SK-N-SH (cell line): Measurements from ENCODE around the gene DSCAML1.

Experiments used
- CTCF ChIP-seq: fragments of 200-600 bp; sonication (generic); IDR thresholded peaks from 2 replicates; pipeline ENCODE4 v1.6.1; 2017; ENCODE audit warnings: antibody characterized with exemption, mild to moderate bottlenecking, moderate library complexity
- FOXM1 ChIP-seq: IDR thresholded peaks from 2 replicates; pipeline ENCODE4 v1.4.0; 2012; ENCODE audit warnings: low read depth, mild to moderate bottlenecking
- POLR2AphosphoS5 ChIP-seq: IDR thresholded peaks from 2 replicates; pipeline ENCODE4 v1.6.1; 2012; ENCODE audit warnings: low read depth, low read length
- TEAD4 ChIP-seq: IDR thresholded peaks from 2 replicates; pipeline ENCODE4 v1.4.0; 2012; ENCODE audit warnings: mild to moderate bottlenecking, borderline replicate concordance; ENCODE audit not compliant: insufficient read depth

- no peak for TF ChIP-seq TEAD4
- no peak for TF ChIP-seq POLR2AphosphoS5
- TF ChIP-seq FOXM1, result no peak
- TF ChIP-seq CTCF, result no peak
Measured at GRCh38 chr11:117430293-117430955, 366.6 kb downstream of the DSCAML1 start.
